GM12878 (cell line): ENCODE data around the gene TET3. TPM values are rescaled to one million over a fixed set of nuclear protein-coding genes. Genes with fewer than 3 reads are reported as not detected.

Source experiments
- NKRF ChIP-seq: fragments of 450-650 bp; conservative IDR thresholded peaks from 2 replicates; pipeline ENCODE4 v1.6.1; 2017; ENCODE audit warnings: mild to moderate bottlenecking, moderate library complexity
- PKNOX1 ChIP-seq: fragments of 450-650 bp; IDR thresholded peaks from 2 replicates; pipeline ENCODE4 v1.6.1; 2016; ENCODE audit warnings: mild to moderate bottlenecking
- POLR2A ChIP-seq: IDR thresholded peaks from 2 replicates; pipeline ENCODE4 v1.6.1; 2011; ENCODE audit warnings: low read depth, mild to moderate bottlenecking, low read length
- USF1 ChIP-seq: IDR thresholded peaks from 2 replicates; pipeline ENCODE4 v1.6.1; 2011; ENCODE audit warnings: borderline replicate concordance, low read depth, mild to moderate bottlenecking, moderate library complexity, mixed read lengths, low read length; ENCODE audit not compliant: insufficient read depth; ENCODE audit errors: extremely low read length
- ZBTB4 ChIP-seq: fragments of 450-650 bp; formaldehyde crosslinking; IDR thresholded peaks from 2 replicates; pipeline ENCODE4 v1.4.0; 2022; ENCODE audit warnings: mild to moderate bottlenecking, moderate library complexity
- ZBTB40 ChIP-seq: fragments of 450-650 bp; IDR thresholded peaks from 2 replicates; pipeline ENCODE4 v1.6.1; 2016; ENCODE audit warnings: mild to moderate bottlenecking, moderate library complexity, borderline replicate concordance
- ZSCAN29 ChIP-seq: fragments of 450-650 bp; IDR thresholded peaks from 2 replicates; pipeline ENCODE4 v1.6.1; 2017; ENCODE audit warnings: mild to moderate bottlenecking, moderate library complexity
- polyA plus RNA-seq, 11 experiments: library from polyadenylated mRNA; depleted of rRNA in 4 of 11; unstranded in 6 of 11; stranded (reverse) in 5 of 11; fragments of >200 nt; fragmentation: Nextera tagmentation in 4 of 11; fragmentation: Illumina TruSeq in 1 of 11; extraction: Ambion mirVana in 4 of 11; extraction: Trizol in 1 of 11; gene quantifications; 1 replicate in 1 of 11; 2 replicates in 10 of 11; pipeline versions ENCODE4 v1.2.1 to v1.2.3, GENCODE V29; 2011 to 2016; ENCODE audit warnings: inconsistent platforms in 2 of 11, missing spikeins in 2 of 11, low read depth in 1 of 11
- total RNA-seq, 4 experiments: library from RNA; depleted of rRNA in 3 of 4; stranded (reverse); fragments of >200 nt in 3 of 4; fragmentation: Illumina TruSeq in 1 of 4; extraction: Trizol in 1 of 4; gene quantifications; 2 replicates each; pipeline versions ENCODE4 v1.2.1 to v1.2.3, GENCODE V29; 2013 to 2021
- TF ChIP-seq, protein P1 (sequence below): IDR thresholded peaks from 2 replicates; pipeline ENCODE4 v1.6.1; 2011; ENCODE audit warnings: low read depth, low read length, improper control_type of control experiment, borderline replicate concordance
- TF ChIP-seq, protein P2 (sequence below): IDR thresholded peaks from 2 replicates; pipeline ENCODE4 v1.6.1; 2011; ENCODE audit warnings: borderline replicate concordance, low read depth, mild to moderate bottlenecking, moderate library complexity, low read length; ENCODE audit not compliant: insufficient read depth, poor library complexity, severe bottlenecking

The TET3 gene
- total and polyA plus RNA-seq, 10 of the 15 experiments (the other 5 are each of a cell fraction or from before 2014, with no cell fraction given) = 0.77 to 25.9 (median 8.5) TPM

- TF ChIP-seq ZBTB40 (no peak), USF1 (peak; percentile 77), PKNOX1 (0 out of 2 replicates have a peak, but pooled peaks have one; percentile 7), NKRF (peak; percentile 67), ZBTB4 (CRISPR knock-in tag) (no peak), ZSCAN29 (no peak), POLR2A (peak; percentile 53)
- TF ChIP-seq, protein P1, sequence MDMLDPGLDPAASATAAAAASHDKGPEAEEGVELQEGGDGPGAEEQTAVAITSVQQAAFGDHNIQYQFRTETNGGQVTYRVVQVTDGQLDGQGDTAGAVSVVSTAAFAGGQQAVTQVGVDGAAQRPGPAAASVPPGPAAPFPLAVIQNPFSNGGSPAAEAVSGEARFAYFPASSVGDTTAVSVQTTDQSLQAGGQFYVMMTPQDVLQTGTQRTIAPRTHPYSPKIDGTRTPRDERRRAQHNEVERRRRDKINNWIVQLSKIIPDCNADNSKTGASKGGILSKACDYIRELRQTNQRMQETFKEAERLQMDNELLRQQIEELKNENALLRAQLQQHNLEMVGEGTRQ = peak; percentile 9; the same call in 1 of the 2 replicates
- TF ChIP-seq, protein P2, sequence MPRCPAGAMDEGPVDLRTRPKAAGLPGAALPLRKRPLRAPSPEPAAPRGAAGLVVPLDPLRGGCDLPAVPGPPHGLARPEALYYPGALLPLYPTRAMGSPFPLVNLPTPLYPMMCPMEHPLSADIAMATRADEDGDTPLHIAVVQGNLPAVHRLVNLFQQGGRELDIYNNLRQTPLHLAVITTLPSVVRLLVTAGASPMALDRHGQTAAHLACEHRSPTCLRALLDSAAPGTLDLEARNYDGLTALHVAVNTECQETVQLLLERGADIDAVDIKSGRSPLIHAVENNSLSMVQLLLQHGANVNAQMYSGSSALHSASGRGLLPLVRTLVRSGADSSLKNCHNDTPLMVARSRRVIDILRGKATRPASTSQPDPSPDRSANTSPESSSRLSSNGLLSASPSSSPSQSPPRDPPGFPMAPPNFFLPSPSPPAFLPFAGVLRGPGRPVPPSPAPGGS = peak; percentile 22
Observed at GRCh38 chr2:73984203-73984921, at the start of gene TET3 (continued).
